Measurements from ENCODE around the gene KRT6A. TPM values are rescaled to one million over a fixed set of nuclear protein-coding genes. Genes with fewer than 3 reads are reported as not detected.
"Not testable (repeated sequence)": the region's sequence is repeated elsewhere in the genome, so short reads cannot be mapped to it uniquely, and the experiment has no call there.

The KRT6A gene
- total and polyA plus RNA-seq, 12 donors, result 0.24 to 2.7 (median 0.66) TPM; not detected in 8

DNA sequence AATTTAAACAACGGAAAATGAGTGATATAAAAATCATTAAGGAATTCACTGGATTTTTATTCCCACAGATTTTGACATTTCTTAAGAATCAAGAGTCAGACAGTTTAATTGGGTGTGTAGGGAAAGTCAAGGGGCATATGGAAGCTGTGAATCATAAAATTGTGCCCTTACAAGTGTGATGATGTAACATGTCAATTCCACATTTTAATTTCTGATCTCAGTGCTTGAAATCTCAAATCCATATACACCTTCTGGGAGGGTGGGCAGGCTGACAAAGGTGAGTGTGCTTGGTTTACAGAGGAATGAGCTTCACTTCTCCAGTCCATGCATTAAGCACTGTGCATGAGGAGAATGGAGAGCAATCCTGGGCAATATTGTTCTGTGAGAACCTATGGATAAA lies 1.0 kb upstream of the KRT6A start:
- no peak for TF ChIP-seq POLR2A (IDR thresholded peaks at IDR 0.05)
- intact Hi-C loops (cut with DNase I), result no loop called here
- Histone ChIP-seq H3K4me1 (replicated peaks in 1 of 2) (no peaks in the 10 kb centered on the region), H3K36me3 (replicated peaks in 1 of 2) (no peaks in the 10 kb centered on the region), H3K27me3 (no peaks in the 10 kb centered on the region), H3K9me3 (replicated peaks in 1 of 3) (no peaks in the 10 kb centered on the region), H3K27ac (peak overlapping the region in 1 of 5 donors; percentile 59), H3K4me3 (no peak overlapping the region)
- no peak for DNase-seq
- 64 to 87% (median 72%) methylated on average over 1 of the region's 1 CpG for WGBS, 4 donors

DNA sequence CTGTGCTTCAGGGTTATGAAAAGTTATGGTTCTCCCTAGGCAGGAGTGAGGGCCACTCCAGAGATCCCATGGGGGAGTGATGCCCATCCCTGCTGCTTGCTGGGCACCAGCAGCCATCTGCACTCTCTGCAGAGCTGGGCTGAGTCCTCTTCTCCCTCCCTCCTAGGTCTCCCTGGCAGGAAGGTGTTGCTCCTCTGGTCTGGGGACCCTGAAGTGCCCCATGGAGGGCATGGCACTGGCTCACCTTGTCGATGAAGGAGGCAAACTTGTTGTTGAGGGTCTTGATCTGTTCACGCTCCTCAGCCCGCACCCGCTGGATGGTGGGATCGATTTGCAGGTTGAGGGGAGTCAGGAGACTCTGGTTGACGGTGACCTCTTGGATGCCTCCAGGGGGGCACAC lies 652 bp downstream of the KRT6A start:
- intact Hi-C loops (cut with DNase I); DNase-seq: not testable (repeated sequence)
- 88 to 96% (median 90%) methylated on average over 2 to 6 of the region's 6 CpGs; no CpG with 5 or more reads in 1 of the 4 donors for WGBS, 4 donors

DNA sequence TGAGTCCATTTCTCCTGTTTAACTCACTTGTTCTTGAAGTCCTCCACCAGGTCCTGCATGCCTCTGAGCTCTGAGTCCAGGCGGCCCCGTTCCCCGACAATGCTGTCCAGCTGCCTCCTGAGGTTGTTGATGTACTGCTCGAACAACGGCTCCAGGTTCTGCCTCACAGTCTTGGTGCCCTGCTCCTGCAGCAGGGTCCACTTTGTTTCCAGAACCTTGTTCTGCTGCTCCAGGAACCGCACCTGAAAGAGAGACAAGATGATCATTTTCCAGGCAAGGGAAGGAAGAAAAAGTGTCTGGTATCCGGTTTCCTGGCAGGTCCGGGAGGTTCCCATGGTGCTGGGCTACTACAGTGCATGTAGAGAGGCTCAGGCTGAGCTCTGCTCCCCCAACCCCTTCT lies 1.6 kb downstream of the KRT6A start:
- H3K36me3 ChIP-seq (replicated peaks in 1 of 2); H3K4me1 ChIP-seq (replicated peaks in 1 of 2); intact Hi-C loops (cut with DNase I); H3K27me3 ChIP-seq; H3K9me3 ChIP-seq (replicated peaks in 1 of 3); H3K4me3 ChIP-seq; DNase-seq; H3K27ac ChIP-seq: not testable (repeated sequence)
- 76 to 84% (median 77%) methylated on average over 8 of the region's 8 CpGs for WGBS, 4 donors

More for the DNA sequence above, 652 bp downstream of the KRT6A start:
- H3K27me3 ChIP-seq; H3K9me3 ChIP-seq (replicated peaks in 1 of 3); H3K4me3 ChIP-seq; H3K27ac ChIP-seq; H3K36me3 ChIP-seq (replicated peaks in 1 of 2); H3K4me1 ChIP-seq (replicated peaks in 1 of 2): not testable (repeated sequence)

DNA sequence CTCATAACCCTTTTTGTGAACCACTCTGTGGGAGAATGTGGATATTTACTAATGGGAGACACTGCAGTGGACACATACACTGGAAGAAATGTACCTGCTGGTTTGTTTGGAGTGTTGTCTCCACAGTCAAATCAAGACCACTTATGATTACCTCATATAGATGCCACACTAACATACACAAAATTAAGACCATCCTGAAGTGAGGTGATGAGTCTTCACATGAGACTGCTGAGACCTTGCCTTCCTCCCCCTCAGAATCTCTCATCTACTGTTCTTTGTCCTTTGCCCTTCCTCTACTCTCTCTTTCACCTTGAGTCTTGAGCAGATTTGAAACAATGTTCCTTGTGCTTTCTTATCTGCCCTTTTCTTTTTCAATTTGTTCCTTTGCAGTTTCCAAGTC lies 4.3 kb downstream of the KRT6A start:
- H3K4me1 ChIP-seq (replicated peaks in 1 of 2), result no peaks in the 10 kb centered on the region
- no peaks in the 10 kb centered on the region for H3K36me3 ChIP-seq (replicated peaks in 1 of 2)
- H3K27me3 ChIP-seq, result no peaks in the 10 kb centered on the region
- intact Hi-C loops (cut with DNase I), result no loop called here
- no peaks in the 10 kb centered on the region for H3K9me3 ChIP-seq (replicated peaks in 1 of 3)
- no peak overlapping the region for H3K27ac ChIP-seq
- TF ChIP-seq, protein P1, sequence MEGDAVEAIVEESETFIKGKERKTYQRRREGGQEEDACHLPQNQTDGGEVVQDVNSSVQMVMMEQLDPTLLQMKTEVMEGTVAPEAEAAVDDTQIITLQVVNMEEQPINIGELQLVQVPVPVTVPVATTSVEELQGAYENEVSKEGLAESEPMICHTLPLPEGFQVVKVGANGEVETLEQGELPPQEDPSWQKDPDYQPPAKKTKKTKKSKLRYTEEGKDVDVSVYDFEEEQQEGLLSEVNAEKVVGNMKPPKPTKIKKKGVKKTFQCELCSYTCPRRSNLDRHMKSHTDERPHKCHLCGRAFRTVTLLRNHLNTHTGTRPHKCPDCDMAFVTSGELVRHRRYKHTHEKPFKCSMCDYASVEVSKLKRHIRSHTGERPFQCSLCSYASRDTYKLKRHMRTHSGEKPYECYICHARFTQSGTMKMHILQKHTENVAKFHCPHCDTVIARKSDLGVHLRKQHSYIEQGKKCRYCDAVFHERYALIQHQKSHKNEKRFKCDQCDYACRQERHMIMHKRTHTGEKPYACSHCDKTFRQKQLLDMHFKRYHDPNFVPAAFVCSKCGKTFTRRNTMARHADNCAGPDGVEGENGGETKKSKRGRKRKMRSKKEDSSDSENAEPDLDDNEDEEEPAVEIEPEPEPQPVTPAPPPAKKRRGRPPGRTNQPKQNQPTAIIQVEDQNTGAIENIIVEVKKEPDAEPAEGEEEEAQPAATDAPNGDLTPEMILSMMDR (IDR thresholded peaks at IDR 0.05), result no peak
- TF ChIP-seq POLR2A (IDR thresholded peaks at IDR 0.05), result no peak
- no peak overlapping the region for H3K4me3 ChIP-seq
- no peak for DNase-seq

DNA sequence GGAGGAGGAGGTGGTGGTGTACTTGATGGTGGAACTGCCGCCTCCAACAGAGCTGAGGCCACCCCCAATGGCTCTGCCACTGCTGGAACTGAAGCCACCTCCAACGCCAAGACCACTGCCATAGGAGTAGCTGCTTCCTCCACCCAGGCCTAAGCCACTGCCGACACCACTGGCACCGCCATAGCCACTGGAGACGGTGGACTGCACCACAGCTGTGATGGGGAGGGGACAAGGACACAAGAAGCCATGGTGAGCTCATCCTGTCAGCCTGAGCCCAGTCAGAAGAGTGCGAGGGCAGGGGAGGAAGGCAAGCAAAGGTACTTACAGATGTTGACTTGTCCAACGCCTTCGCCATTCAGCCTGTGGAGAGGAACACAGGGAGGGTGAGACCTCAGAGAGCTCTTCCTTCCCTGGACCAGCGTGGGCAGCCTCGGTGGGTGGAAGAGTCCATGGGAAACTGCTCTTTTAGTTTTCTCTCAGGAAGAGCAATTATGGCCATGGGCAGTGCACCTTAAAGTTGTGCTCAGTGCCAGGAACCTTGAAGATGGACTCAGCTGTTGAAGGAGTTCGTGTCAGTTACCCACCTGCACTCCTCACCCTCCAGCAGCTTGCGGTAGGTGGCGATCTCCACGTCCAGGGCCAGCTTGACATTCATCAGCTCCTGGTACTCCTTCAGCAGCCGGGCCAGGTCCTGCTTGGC lies 5.2 kb downstream of the KRT6A start:
- intact Hi-C loops (cut with DNase I); H3K4me3 ChIP-seq; H3K27ac ChIP-seq; H3K36me3 ChIP-seq (replicated peaks in 1 of 2); H3K9me3 ChIP-seq (replicated peaks in 1 of 3); DNase-seq; H3K4me1 ChIP-seq (replicated peaks in 1 of 2); H3K27me3 ChIP-seq: not testable (repeated sequence)
- WGBS, 4 donors, result 78 to 90% (median 85%) methylated on average over 7 to 15 of the region's 15 CpGs

DNA sequence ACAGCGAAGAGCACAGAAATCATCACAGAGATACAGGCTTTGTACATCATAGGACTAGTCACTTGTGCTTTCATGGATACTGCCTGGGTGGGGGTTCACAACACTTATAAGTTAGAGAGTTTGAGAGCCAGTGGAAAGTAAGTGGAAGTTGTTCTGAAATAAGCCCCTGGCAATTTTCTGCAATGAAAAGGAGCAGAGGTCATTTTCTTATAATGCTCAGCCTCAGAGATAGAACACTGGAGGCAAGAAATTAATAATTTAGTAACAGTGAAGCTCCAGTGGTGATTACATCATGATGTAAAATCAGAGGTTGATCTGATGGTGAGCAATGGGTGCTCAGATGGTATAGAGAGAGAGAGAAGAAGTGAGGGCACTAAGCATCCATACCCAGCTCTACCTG lies 5.8 kb downstream of the KRT6A start:
- Histone ChIP-seq H3K27ac (no peak overlapping the region), H3K4me3 (no peak overlapping the region), H3K36me3 (replicated peaks in 1 of 2) (no peaks in the 10 kb centered on the region), H3K27me3 (no peaks in the 10 kb centered on the region), H3K9me3 (replicated peaks in 1 of 3) (no peaks in the 10 kb centered on the region), H3K4me1 (replicated peaks in 1 of 2) (no peaks in the 10 kb centered on the region)
- intact Hi-C loops (cut with DNase I), result no loop called here
- DNase-seq, result no peak
- no peak for TF ChIP-seq POLR2A (IDR thresholded peaks at IDR 0.05)
- TF ChIP-seq, protein P1 (IDR thresholded peaks at IDR 0.05), result no peak
- WGBS, 4 donors, result 5 to 91% (median 40%) methylated on average over 1 of the region's 1 CpG

Data from adrenal gland (tissue), 12 donors.